ENCODE data around the gene WSB1. TPM values are rescaled to one million over a fixed set of nuclear protein-coding genes. Genes with fewer than 3 reads are reported as not detected.

WSB1 gene
- total RNA-seq, 1 experiment from 2014 or later: 114 TPM

- BruUV-seq (replicated peaks): no TSS peak
- TF ChIP-seq EZH2 (IDR thresholded peaks at IDR 0.05; ENCODE audit: borderline replicate concordance, low read depth, low read length, poor library complexity, severe bottlenecking) (no peak), CTCF (conservative IDR thresholded peaks at IDR 0.05; ENCODE audit: low read depth, low read length) (no peak)
- Histone ChIP-seq H3K9me3 (ENCODE audit: low read depth, low read length, poor library complexity, severe bottlenecking) (no peaks in the 10 kb centered on the region), H3K4me3 (ENCODE audit: low read depth, low read length, poor library complexity, severe bottlenecking) (no peak overlapping the region), H3K36me3 (ENCODE audit: insufficient read depth, low read length, poor library complexity, severe bottlenecking) (no peaks in the 10 kb centered on the region), H3K27me3 (replicated peaks; ENCODE audit: insufficient read depth, low read depth, low read length, poor library complexity) (no peaks in the 10 kb centered on the region), H3K27ac (ENCODE audit: low read depth, low read length, poor library complexity, severe bottlenecking) (no peak overlapping the region), H3K4me1 (ENCODE audit: insufficient read depth, low read length, poor library complexity, severe bottlenecking) (no peaks in the 10 kb centered on the region)
- CTCF ChIA-PET: no interaction called here
- no peak for DNase-seq (ENCODE audit: low spot score)
- POLR2A ChIA-PET (ENCODE audit: low non-redundant PET): no interaction called here
- intact Hi-C loops (cut with micrococcal nuclease; ENCODE audit: unreplicated experiment): no loop called here
Measured at GRCh38 chr17:27257031-27257357, 36.9 kb upstream of the WSB1 start.

GRCh38 chr17:27259356-27259755 is 34.6 kb upstream of the WSB1 start:
- no peaks in the 10 kb centered on the region for H3K36me3 ChIP-seq (ENCODE audit: insufficient read depth, low read length, poor library complexity, severe bottlenecking)
- no peak overlapping the region for H3K4me3 ChIP-seq (ENCODE audit: low read depth, low read length, poor library complexity, severe bottlenecking)
- H3K27me3 ChIP-seq (replicated peaks; ENCODE audit: insufficient read depth, low read depth, low read length, poor library complexity): no peaks in the 10 kb centered on the region
- POLR2A ChIA-PET (ENCODE audit: low non-redundant PET): no interaction called here
- CTCF ChIA-PET: no interaction called here
- no TSS peak for BruUV-seq (replicated peaks)
- no peak for DNase-seq (ENCODE audit: low spot score)
- intact Hi-C loops (cut with micrococcal nuclease; ENCODE audit: unreplicated experiment): no loop called here
- H3K4me1 ChIP-seq (ENCODE audit: insufficient read depth, low read length, poor library complexity, severe bottlenecking): no peaks in the 10 kb centered on the region
- no peak for TF ChIP-seq EZH2 (IDR thresholded peaks at IDR 0.05; ENCODE audit: borderline replicate concordance, low read depth, low read length, poor library complexity, severe bottlenecking)
- TF ChIP-seq CTCF (conservative IDR thresholded peaks at IDR 0.05; ENCODE audit: low read depth, low read length): no peak
- H3K27ac ChIP-seq (ENCODE audit: low read depth, low read length, poor library complexity, severe bottlenecking): no peak overlapping the region
- H3K9me3 ChIP-seq (ENCODE audit: low read depth, low read length, poor library complexity, severe bottlenecking): no peaks in the 10 kb centered on the region

GRCh38 chr17:27263386-27263785 is 30.5 kb upstream of the WSB1 start:
- ChIA-PET CTCF (no interaction called here), POLR2A (ENCODE audit: low non-redundant PET) (interaction anchor here (0.5 kb wide), 1 partner anchor 68 kb away, joined by 3 read pairs; no protein-coding TSS in a partner anchor)
- TF ChIP-seq EZH2 (IDR thresholded peaks at IDR 0.05; ENCODE audit: borderline replicate concordance, low read depth, low read length, poor library complexity, severe bottlenecking) (no peak), CTCF (conservative IDR thresholded peaks at IDR 0.05; ENCODE audit: low read depth, low read length) (no peak)
- DNase-seq (ENCODE audit: low spot score): no peak
- Histone ChIP-seq H3K4me1 (ENCODE audit: insufficient read depth, low read length, poor library complexity, severe bottlenecking) (no peaks in the 10 kb centered on the region), H3K27ac (ENCODE audit: low read depth, low read length, poor library complexity, severe bottlenecking) (no peak overlapping the region), H3K4me3 (ENCODE audit: low read depth, low read length, poor library complexity, severe bottlenecking) (no peak overlapping the region), H3K9me3 (ENCODE audit: low read depth, low read length, poor library complexity, severe bottlenecking) (no peaks in the 10 kb centered on the region), H3K36me3 (ENCODE audit: insufficient read depth, low read length, poor library complexity, severe bottlenecking) (no peaks in the 10 kb centered on the region), H3K27me3 (replicated peaks; ENCODE audit: insufficient read depth, low read depth, low read length, poor library complexity) (no peaks in the 10 kb centered on the region)
- no TSS peak for BruUV-seq (replicated peaks)
- intact Hi-C loops (cut with micrococcal nuclease; ENCODE audit: unreplicated experiment): no loop called here

All from A673 (cell line).